Measurements from ENCODE around the gene SOS2.
"Not testable (repeated sequence)": the region's sequence is repeated elsewhere in the genome, so short reads cannot be mapped to it uniquely, and the experiment has no call there.

SOS2 gene

GRCh38 chr14:50225974-50226297 is 5.4 kb downstream of the SOS2 start:
- DNase-seq (ENCODE audit: low spot score), result peak; percentile 16

DNA sequence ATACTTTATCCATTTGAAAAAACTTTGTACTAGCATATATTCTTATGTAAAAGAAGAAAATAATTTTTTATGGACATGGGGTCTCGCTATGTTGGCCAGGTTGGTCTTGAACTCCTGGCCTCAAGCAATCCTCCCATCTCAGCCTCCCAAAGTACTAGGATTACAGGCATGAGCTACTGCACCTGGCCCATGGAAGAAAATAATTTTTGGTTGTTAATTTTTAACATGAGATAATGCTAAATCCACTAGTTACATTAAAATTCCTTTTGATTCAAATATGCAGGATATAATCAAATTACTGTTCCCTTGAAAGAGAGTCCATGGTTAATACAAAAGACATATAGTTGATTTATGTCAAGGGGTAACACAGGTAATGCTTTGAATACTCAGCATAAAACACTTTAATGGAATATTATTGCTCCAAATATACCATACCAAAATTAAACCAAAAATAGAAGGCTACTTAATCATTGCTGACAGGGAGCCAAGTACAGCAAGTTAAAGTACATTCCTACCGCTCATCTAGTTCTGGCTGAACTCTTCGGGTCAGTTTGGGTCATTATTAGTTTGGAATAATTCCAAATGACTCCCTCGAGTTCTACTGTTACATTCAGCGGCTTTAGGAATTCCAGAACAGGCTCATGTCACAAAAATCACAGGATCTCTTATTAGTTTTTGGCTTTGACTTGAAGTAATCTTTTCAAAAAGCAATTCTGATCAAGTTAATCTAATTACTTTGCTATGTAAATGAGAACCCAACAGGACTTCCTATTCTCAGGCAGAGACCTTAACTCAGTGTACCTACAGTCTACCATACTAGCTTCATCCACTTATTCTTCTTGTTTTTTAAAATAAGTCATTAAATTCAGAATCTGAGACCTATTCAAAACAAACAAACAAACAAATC is 6.1 kb downstream of the SOS2 start:
- DNase-seq (ENCODE audit: low spot score), result peak; percentile 85

DNA sequence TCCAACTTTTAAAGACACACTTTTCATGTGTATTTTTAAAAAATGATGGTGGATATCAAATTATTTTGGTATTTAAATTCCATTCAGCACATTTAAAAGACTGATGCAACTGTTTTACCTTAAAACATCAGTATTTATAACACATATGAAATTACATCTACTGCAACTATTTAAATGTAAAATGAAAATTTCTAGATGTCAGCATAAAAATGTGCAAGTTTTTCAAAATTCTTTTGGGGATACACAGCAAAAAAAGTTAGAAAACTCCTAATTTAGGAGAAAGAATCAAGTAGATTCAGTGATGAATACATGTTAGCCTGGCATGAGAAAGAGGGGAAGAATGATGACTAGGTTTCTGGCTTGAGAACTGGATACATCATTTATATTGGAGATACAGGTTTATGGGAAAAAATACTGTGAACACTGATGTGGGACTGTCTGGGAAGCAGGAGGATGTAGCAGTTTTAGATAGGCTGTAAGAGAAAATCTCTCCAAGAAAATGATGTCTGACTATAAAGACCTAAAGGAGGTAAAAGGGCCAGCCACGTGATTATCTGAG is 9.2 kb downstream of the SOS2 start:
- no peak for DNase-seq (ENCODE audit: low spot score)

DNA sequence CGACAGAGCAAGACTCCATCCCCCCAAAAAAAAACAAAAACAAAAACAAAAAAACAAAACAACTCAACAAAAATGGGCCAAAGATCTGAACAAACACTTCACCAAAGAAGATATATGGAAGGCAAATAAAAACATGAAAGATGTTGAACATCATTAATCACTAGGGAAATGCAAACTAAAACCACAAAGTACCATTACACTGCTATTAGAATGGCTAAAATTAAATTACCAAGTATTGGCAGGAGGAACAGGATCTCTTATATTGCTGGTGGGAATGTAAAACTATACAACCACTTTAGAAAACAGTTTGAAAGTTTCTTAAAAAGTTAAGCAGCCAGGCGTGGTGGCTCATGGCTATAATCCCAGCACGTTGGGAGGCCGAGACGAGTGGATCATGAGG is 12.9 kb downstream of the SOS2 start:
- no peak for DNase-seq (ENCODE audit: low spot score)

- no peak for DNase-seq (ENCODE audit: low spot score)
Observed at GRCh38 chr14:50215416-50215815, 16.0 kb downstream of the SOS2 start.

- DNase-seq (ENCODE audit: low spot score), result no peak
Observed at GRCh38 chr14:50213795-50214194, 17.6 kb downstream of the SOS2 start.

- no peak for DNase-seq (ENCODE audit: low spot score)
Observed at GRCh38 chr14:50212726-50213125, 18.7 kb downstream of the SOS2 start.

DNA sequence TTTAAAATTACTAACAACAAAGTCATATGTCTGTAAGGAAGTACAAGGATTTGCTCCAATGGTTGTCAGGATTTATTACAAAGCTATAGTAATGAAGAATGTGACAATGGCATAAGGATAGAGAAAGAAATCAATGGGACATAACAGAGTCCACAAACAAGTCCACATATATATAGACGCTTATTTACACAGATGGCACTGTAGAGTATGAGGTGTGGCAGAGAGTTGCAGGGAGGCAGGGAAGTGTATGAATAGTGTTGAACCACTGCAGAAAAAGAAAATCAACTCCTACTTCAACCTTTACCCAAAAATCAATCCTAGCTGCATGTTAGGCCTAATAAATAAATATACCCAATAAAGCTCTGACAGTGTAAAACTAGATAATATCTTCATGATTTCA is 21.3 kb downstream of the SOS2 start:
- no peak for DNase-seq (ENCODE audit: low spot score)

DNA sequence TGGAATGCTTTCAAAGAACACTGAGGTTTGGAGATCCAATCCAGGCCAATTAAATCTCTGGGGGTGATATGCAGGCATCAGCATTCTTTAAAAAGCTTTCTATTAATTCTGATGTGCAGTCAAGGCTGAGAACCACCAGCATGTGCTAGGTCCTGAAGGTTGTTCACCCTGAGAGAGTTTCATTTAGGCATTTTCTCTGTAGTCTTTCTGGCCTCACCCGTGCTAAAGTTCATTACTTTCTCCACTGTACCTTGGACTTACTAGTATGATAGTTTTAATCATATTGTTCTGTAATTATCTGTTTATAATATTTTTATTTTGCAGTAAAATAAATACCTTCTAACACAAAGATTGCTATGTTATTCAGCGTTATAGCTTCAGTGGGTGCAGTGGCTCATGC is 32.9 kb downstream of the SOS2 start:
- no peak for DNase-seq (ENCODE audit: low spot score)

GRCh38 chr14:50191499-50191898 is 39.9 kb downstream of the SOS2 start:
- no peak for DNase-seq (ENCODE audit: low spot score)

- DNase-seq (ENCODE audit: low spot score), result no peak
Observed at GRCh38 chr14:50186107-50186506, 45.3 kb downstream of the SOS2 start.

DNA sequence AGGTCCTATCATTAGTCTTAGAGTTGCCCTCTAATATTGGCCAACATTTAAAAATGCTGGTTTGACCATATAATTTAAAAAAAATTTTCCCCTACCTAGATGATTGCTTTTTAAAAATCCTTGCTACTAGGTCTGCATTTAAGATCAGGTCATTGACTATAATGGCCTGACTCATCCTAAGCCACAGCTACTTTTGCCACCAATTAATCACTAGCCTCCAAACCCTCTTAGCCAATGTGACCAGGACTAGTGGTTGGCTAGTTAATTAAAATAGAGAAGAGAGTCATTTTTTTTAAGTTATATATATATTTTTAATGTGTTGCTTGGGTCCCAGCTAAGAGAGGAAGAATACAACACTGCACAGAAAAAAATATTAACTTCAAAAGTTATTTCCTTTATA is 57.5 kb downstream of the SOS2 start:
- peak; percentile 43 for DNase-seq (ENCODE audit: low spot score)

- no peak for DNase-seq (ENCODE audit: low spot score)
Observed at GRCh38 chr14:50171895-50172294, 59.5 kb downstream of the SOS2 start.

- DNase-seq (ENCODE audit: low spot score), result not testable (repeated sequence)
Observed at GRCh38 chr14:50167381-50167780, 64.0 kb downstream of the SOS2 start.

DNA sequence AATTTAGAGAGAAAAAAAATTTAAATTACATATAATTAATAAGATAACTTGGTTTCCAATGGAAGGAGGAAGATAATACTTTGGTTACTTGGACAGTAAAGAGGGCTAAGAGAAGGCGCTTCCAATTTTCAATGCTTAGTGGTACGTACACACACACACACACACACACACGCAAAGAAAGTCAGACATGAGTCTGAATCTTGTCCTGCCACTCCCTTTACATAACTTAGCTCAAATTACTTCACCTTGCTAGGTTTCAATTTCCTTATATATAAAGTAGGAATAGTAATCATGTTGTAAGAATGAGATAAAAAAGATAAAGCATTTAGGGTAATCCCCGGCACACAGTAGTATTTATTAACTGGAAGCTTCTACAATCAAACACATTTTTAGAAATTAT is 75.3 kb downstream of the SOS2 start:
- DNase-seq (ENCODE audit: low spot score), result no peak

DNA sequence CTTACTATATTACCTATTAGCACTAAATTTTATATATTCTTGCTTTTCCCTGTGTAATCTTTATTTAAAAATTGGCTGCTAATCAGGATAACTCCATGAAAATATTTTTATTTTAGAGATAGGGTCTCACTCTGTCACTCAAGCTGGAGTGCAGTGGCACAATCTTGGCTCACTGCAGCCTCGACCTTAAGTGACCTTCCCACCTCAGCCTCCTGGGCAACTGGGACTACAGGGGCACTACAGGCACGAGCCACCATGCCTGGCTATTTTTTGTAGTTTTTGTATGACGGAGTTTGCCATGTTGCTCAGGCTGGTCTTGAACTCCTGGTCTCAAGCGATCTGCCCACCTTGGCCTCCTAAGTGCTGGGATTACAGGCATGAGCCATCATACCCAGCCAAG is 82.6 kb downstream of the SOS2 start:
- DNase-seq (ENCODE audit: low spot score), result no peak

DNA sequence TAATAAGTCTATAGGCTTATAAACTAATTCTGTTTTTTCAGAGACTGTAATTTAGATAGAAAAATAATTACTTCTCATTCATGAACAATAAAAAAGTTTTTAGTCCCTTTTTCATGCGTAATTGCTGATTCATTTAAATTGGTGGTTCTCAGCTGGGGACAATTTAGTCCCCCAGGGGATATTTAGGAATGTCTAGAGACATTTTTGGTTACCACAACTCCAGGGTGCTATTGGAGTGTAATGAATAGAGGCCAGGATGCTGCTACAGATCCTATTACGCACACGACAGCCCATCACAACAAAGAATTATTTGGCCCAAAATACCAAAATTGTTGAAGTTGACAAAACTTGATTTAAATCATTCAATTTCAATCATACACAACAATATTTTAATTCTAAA is 92.2 kb downstream of the SOS2 start:
- no peak for DNase-seq (ENCODE audit: low spot score)

GRCh38 chr14:50127802-50128201 is 103.6 kb downstream of the SOS2 start:
- DNase-seq (ENCODE audit: low spot score), result no peak

DNA sequence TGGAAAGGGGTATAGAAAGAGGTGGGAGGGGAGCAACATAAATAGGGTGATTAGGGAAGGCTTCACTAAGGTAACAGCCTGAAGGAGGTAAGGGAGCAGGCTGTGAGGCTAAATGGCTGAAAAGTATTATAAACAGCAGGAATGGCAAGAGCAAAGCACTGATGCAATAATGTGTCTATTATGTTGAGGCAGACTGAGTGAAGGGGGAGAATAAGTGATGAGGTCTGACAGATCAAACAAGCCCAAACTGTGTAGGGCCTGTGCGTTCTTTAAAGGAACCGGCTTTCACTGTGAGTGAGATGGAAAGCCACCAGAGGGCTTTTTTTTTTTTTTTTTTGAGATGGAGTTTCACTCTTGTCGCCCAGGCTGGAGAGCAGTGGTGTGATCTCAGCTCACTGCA is 108.3 kb downstream of the SOS2 start:
- no peak for DNase-seq (ENCODE audit: low spot score)

- DNase-seq (ENCODE audit: low spot score), result peak; percentile 92
Observed at GRCh38 chr14:50122291-50122690, 109.1 kb downstream of the SOS2 start.

- peak; percentile 41 for DNase-seq (ENCODE audit: low spot score)
Observed at GRCh38 chr14:50121486-50121885, 109.9 kb downstream of the SOS2 start.

GRCh38 chr14:50117456-50117855 is 113.9 kb downstream of the SOS2 start:
- no peak for DNase-seq (ENCODE audit: low spot score)

DNA sequence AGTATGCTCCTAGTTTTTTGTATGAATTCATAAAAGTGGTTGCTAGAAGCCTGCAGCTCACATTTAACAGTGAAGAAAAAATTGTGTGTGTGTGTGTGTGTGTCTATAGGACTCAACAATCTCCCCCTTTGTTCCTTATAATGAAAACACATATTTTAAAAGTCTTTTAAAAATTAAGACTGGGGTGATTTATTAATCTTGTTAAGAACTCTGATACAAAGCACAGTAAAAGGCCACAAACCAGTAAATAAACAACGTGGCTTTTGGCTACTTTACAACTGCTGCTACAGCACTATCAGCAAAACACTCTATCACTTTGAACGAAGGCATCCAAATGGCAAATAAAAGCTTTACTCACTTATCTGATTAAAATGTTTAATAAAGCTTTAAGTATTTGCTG is 114.4 kb downstream of the SOS2 start:
- DNase-seq (ENCODE audit: low spot score), result no peak

Measured in kidney tubule cell (primary cell).